ENCODE measurements around the gene AP3B1. TPM values are rescaled to one million over a fixed set of nuclear protein-coding genes. Genes with fewer than 3 reads are reported as not detected.

Gene AP3B1
- total and polyA plus RNA-seq, 2 experiments from 2014 or later, result 32.1 to 46.3 TPM

GRCh38 chr5:78108564-78108963, 185.9 kb downstream of the AP3B1 start:
- H3F3A ChIP-seq (replicated peaks; ENCODE audit: low read depth), result no peaks in the 10 kb centered on the region
- no peaks in the 10 kb centered on the region; the same call in none of the 2 replicates for H3K4me1 ChIP-seq (ENCODE audit: insufficient read depth)
- no peaks in the 10 kb centered on the region for H3K9me3 Mint-ChIP-seq
- no peaks in the 10 kb centered on the region for H3K79me2 ChIP-seq (replicated peaks; ENCODE audit: insufficient read depth)
- no peaks in the 10 kb centered on the region for H3K36me3 ChIP-seq (ENCODE audit: insufficient read depth)
- no peak overlapping the region for H3K27ac Mint-ChIP-seq
- no peaks in the 10 kb centered on the region for H3K27me3 ChIP-seq (ENCODE audit: insufficient read depth)
- no peaks in the 10 kb centered on the region for H3K27me3 Mint-ChIP-seq (ENCODE audit: insufficient read depth, low read depth, poor library complexity)
- H3K9me2 ChIP-seq (ENCODE audit: insufficient read depth), result no peaks in the 10 kb centered on the region
- H3K36me3 Mint-ChIP-seq (ENCODE audit: low read depth), result 0 out of 3 replicates have a peak, but pooled peaks cover 4% of the 10 kb centered on the region
- no peak overlapping the region for H3K4me3 ChIP-seq
- H3K4me1 Mint-ChIP-seq, result peaks cover 8% of the 10 kb centered on the region
- TF ChIP-seq ZNF331 (CRISPR knock-in tag; IDR thresholded peaks at IDR 0.05; ENCODE audit: low read depth), result no peak
- TF ChIP-seq EZH2 (IDR thresholded peaks at IDR 0.05; ENCODE audit: low read depth, unreplicated experiment), result no peak
- TF ChIP-seq ZNF462 (CRISPR knock-in tag; IDR thresholded peaks at IDR 0.05), result no peak
- no peak overlapping the region for H3K27ac ChIP-seq (ENCODE audit: low read depth)
- no peak for ATAC-seq
- H3K4me3 Mint-ChIP-seq, result no peak overlapping the region
- no peak overlapping the region for H2AFZ ChIP-seq
- no peak overlapping the region for H3K4me2 ChIP-seq
- no peaks in the 10 kb centered on the region for H4K20me1 ChIP-seq (replicated peaks; ENCODE audit: insufficient read depth)
- DNase-seq (ENCODE audit: low spot score), result no peak

- peaks cover 11% of the 10 kb centered on the region; the same call in 1 of the 2 replicates for H3K36me3 ChIP-seq (ENCODE audit: insufficient read depth)
- Mint-ChIP-seq H3K9me3 (peaks cover 4% of the 10 kb centered on the region; the same call in 2 of the 3 replicates), H3K36me3 (ENCODE audit: low read depth) (peaks cover 22% of the 10 kb centered on the region), H3K27me3 (ENCODE audit: insufficient read depth, low read depth, poor library complexity) (no peaks in the 10 kb centered on the region), H3K4me3 (no peak overlapping the region), H3K4me1 (peaks cover 12% of the 10 kb centered on the region; the same call in 2 of the 3 replicates), H3K27ac (no peak overlapping the region)
- H3K9me2 ChIP-seq (ENCODE audit: insufficient read depth), result no peaks in the 10 kb centered on the region
- no peaks in the 10 kb centered on the region for H3K79me2 ChIP-seq (replicated peaks; ENCODE audit: insufficient read depth)
- no peak overlapping the region for H3K4me3 ChIP-seq
- no peaks in the 10 kb centered on the region for H4K20me1 ChIP-seq (replicated peaks; ENCODE audit: insufficient read depth)
- H3K27me3 ChIP-seq (ENCODE audit: insufficient read depth), result no peaks in the 10 kb centered on the region
- H3F3A ChIP-seq (replicated peaks; ENCODE audit: low read depth), result no peaks in the 10 kb centered on the region
- no peak overlapping the region for H3K4me2 ChIP-seq
- no peak overlapping the region for H2AFZ ChIP-seq
- ATAC-seq (no peak), DNase-seq (ENCODE audit: low spot score) (no peak)
- no peaks in the 10 kb centered on the region; the same call in 1 of the 2 replicates for H3K4me1 ChIP-seq (ENCODE audit: insufficient read depth)
- H3K27ac ChIP-seq (ENCODE audit: low read depth), result no peak overlapping the region
- TF ChIP-seq EZH2 (IDR thresholded peaks at IDR 0.05; ENCODE audit: low read depth, unreplicated experiment) (no peak), ZNF331 (CRISPR knock-in tag; IDR thresholded peaks at IDR 0.05; ENCODE audit: low read depth) (no peak), CTCF (conservative IDR thresholded peaks at IDR 0.05; ENCODE audit: low read depth in 2 of 2) (no peak), STAT1 (IDR thresholded peaks at IDR 0.05; ENCODE audit: unreplicated experiment) (no peak), JUNB (IDR thresholded peaks at IDR 0.05; ENCODE audit: unreplicated experiment) (no peak), NANOG (IDR thresholded peaks at IDR 0.05; ENCODE audit: borderline replicate concordance) (no peak), POLR2AphosphoS5 (IDR thresholded peaks at IDR 0.05; ENCODE audit: low read depth) (no peak), REST (IDR thresholded peaks at IDR 0.05; ENCODE audit: unreplicated experiment) (no peak)
Measured at GRCh38 chr5:78103232-78103918, 191.1 kb downstream of the AP3B1 start.

All from GM23338 (cell line).